ENCODE results near the gene COL8A1. TPM values are rescaled to one million over a fixed set of nuclear protein-coding genes. Genes with fewer than 3 reads are reported as not detected.
"Not testable (repeated sequence)": the region's sequence is repeated elsewhere in the genome, so short reads cannot be mapped to it uniquely, and the experiment has no call there.

Gene COL8A1
- 1 to 10 TPM; 2.3 to 2.8 TPM for total RNA-seq
- long read RNA-seq, partial matches to known transcripts: 0 of 4 reads
- long read RNA-seq, other reads (novel, unspliced or antisense): 1 of 4 reads

- no peak for ATAC-seq
Measured at GRCh38 chr3:99638167-99638948, at the start of gene COL8A1. TSS of gene COL8A1 (plus strand) at chr3:99638594. CDS start at chr3:99790683, 152,089 bp downstream.

GRCh38 chr3:99589168-99589567 lies 49.2 kb upstream of the COL8A1 start:
- DNase-seq; ATAC-seq; intact Hi-C loops (cut with DNase I, micrococcal nuclease): not testable (repeated sequence)

More at GRCh38 chr3:99638167-99638948, at the start of gene COL8A1:
- intact Hi-C loops (cut with DNase I, micrococcal nuclease): no loop called here
- DNase-seq: peak; percentile 20 to 39

- ATAC-seq: no peak
- no peak for DNase-seq
- intact Hi-C loops (cut with DNase I, micrococcal nuclease): no loop called here
Measured at GRCh38 chr3:99599894-99600293, 38.5 kb upstream of the COL8A1 start.

- intact Hi-C loops (cut with DNase I, micrococcal nuclease): no loop called here
- no peak for ATAC-seq
Measured at GRCh38 chr3:99601515-99601914, 36.9 kb upstream of the COL8A1 start.

GRCh38 chr3:99602183-99602582 lies 36.2 kb upstream of the COL8A1 start:
- DNase-seq (no peak), ATAC-seq (peak; percentile 40)
- intact Hi-C loops (cut with DNase I, micrococcal nuclease): no loop called here

More at GRCh38 chr3:99601515-99601914, 36.9 kb upstream of the COL8A1 start:
- DNase-seq: no peak

GRCh38 chr3:99607151-99607550 lies 31.2 kb upstream of the COL8A1 start:
- intact Hi-C loops (cut with DNase I, micrococcal nuclease): no loop called here
- ATAC-seq: no peak
- DNase-seq: no peak

GRCh38 chr3:99614768-99615167 lies 23.6 kb upstream of the COL8A1 start:
- ATAC-seq (no peak), DNase-seq (no peak)
- intact Hi-C loops (cut with DNase I, micrococcal nuclease): no loop called here

GRCh38 chr3:99620077-99620767 lies 18.2 kb upstream of the COL8A1 start:
- ATAC-seq (no peak), DNase-seq (no peak)
- intact Hi-C loops (cut with DNase I, micrococcal nuclease): no loop called here

- intact Hi-C loops (cut with DNase I, micrococcal nuclease): no loop called here
- DNase-seq (no peak), ATAC-seq (no peak)
Measured at GRCh38 chr3:99620976-99621375, 17.4 kb upstream of the COL8A1 start.

GRCh38 chr3:99624496-99625236 lies 13.7 kb upstream of the COL8A1 start:
- DNase-seq: no peak
- no peak for ATAC-seq
- intact Hi-C loops (cut with DNase I, micrococcal nuclease): no loop called here

GRCh38 chr3:99625237-99625622 lies 13.2 kb upstream of the COL8A1 start:
- intact Hi-C loops (cut with DNase I, micrococcal nuclease): no loop called here
- no peak for DNase-seq
- no peak for ATAC-seq

- ATAC-seq (no peak), DNase-seq (no peak)
- intact Hi-C loops (cut with DNase I, micrococcal nuclease): no loop called here
Measured at GRCh38 chr3:99625643-99626416, 12.6 kb upstream of the COL8A1 start.

- intact Hi-C loops (cut with DNase I, micrococcal nuclease): no loop called here
- ATAC-seq (no peak), DNase-seq (no peak)
Measured at GRCh38 chr3:99626417-99626788, 12.0 kb upstream of the COL8A1 start.

- intact Hi-C loops (cut with DNase I, micrococcal nuclease): no loop called here
- ATAC-seq: no peak
- DNase-seq: no peak
Measured at GRCh38 chr3:99627062-99627826, 11.2 kb upstream of the COL8A1 start.

- DNase-seq: no peak
- intact Hi-C loops (cut with DNase I, micrococcal nuclease): no loop called here
- no peak for ATAC-seq
Measured at GRCh38 chr3:99630815-99631214, 7.6 kb upstream of the COL8A1 start.

- intact Hi-C loops (cut with DNase I, micrococcal nuclease): no loop called here
- ATAC-seq: no peak
- no peak for DNase-seq
Measured at GRCh38 chr3:99633887-99634558, 4.4 kb upstream of the COL8A1 start.

- DNase-seq: no peak
- no peak for ATAC-seq
- intact Hi-C loops (cut with DNase I, micrococcal nuclease): no loop called here
Measured at GRCh38 chr3:99634881-99635280, 3.5 kb upstream of the COL8A1 start.

- no peak for DNase-seq
- intact Hi-C loops (cut with DNase I, micrococcal nuclease): no loop called here
Measured at GRCh38 chr3:99635348-99635747, 3.0 kb upstream of the COL8A1 start.

More at GRCh38 chr3:99635348-99635747, 3.0 kb upstream of the COL8A1 start:
- ATAC-seq: no peak

All from left colon (tissue), 2 donors.